ENCODE data around the gene PRAC2. TPM values are rescaled to one million over a fixed set of nuclear protein-coding genes. Genes with fewer than 3 reads are reported as not detected.
A peak's percentile ranks its signal among the peaks of the same experiment; 100 is the strongest.

The PRAC2 gene
- total RNA-seq, 1 experiment from 2014 or later = not detected

DNA sequence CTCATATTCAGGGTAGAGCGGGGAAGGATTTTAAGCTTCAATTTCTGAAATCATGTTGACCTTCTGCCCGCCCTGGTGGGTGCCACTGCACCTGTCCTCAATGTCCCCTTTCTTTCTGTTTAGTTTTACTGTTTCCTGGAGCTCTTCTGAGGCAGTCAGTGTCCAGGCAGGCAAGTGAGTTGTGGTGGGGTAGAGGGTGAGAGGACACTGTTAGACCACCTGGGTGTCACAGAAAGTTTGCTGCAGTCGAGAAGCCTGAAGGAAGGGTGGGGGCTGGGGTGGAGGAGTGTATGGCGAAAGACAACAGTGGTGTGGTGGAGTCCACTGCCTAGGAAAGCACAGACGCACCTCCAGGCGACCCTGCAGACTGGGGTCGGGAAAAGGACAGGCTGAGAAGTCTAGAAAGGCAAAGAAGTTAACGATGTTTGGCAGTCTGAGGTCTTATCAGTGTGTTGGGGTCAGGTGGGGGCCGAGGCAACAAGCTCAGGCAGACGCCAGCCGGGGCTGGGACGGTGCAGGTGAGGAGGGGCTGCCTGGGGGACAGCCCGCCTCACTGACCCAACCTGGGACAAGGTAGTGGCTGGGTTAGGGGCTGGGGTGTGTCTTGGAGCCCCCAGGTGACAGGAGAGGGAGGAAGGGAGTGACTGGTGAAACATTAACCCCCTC lies 28.9 kb downstream of the PRAC2 start:
- POLR2A ChIA-PET = interaction anchor here (0.5 kb wide), 2 partner anchors 126 to 883 kb away, joined by 3 to 6 read pairs; no protein-coding TSS in a partner anchor
- H3K27me3 ChIP-seq (ENCODE audit: control insufficient read depth, insufficient read depth, low read length) = peaks cover 4% of the 10 kb centered on the region; the same call in 1 of the 2 replicates
- ATAC-seq (peak; percentile 10; the same call in 1 of the 2 replicates), DNase-seq (ENCODE audit: low read depth, low spot score) (no peak)
- H3K27ac ChIP-seq (ENCODE audit: low read length) = no peak overlapping the region; the same call in 1 of the 2 replicates
- in situ Hi-C loops (cut with HindIII; ENCODE audit: low pct_unique_long_range_greater_than_20kb, low sequenced_read_pairs) = no loop called here
- TF ChIP-seq, protein P1, sequence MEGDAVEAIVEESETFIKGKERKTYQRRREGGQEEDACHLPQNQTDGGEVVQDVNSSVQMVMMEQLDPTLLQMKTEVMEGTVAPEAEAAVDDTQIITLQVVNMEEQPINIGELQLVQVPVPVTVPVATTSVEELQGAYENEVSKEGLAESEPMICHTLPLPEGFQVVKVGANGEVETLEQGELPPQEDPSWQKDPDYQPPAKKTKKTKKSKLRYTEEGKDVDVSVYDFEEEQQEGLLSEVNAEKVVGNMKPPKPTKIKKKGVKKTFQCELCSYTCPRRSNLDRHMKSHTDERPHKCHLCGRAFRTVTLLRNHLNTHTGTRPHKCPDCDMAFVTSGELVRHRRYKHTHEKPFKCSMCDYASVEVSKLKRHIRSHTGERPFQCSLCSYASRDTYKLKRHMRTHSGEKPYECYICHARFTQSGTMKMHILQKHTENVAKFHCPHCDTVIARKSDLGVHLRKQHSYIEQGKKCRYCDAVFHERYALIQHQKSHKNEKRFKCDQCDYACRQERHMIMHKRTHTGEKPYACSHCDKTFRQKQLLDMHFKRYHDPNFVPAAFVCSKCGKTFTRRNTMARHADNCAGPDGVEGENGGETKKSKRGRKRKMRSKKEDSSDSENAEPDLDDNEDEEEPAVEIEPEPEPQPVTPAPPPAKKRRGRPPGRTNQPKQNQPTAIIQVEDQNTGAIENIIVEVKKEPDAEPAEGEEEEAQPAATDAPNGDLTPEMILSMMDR (IDR thresholded peaks at IDR 0.05) = no peak
- TF ChIP-seq POLR2AphosphoS5 (IDR thresholded peaks at IDR 0.05; ENCODE audit: low read depth, low read length) = no peak
- TF ChIP-seq SIN3A (IDR thresholded peaks at IDR 0.05; ENCODE audit: borderline replicate concordance, insufficient read depth, low read depth, low read length) = no peak
- TF ChIP-seq, protein P2, sequence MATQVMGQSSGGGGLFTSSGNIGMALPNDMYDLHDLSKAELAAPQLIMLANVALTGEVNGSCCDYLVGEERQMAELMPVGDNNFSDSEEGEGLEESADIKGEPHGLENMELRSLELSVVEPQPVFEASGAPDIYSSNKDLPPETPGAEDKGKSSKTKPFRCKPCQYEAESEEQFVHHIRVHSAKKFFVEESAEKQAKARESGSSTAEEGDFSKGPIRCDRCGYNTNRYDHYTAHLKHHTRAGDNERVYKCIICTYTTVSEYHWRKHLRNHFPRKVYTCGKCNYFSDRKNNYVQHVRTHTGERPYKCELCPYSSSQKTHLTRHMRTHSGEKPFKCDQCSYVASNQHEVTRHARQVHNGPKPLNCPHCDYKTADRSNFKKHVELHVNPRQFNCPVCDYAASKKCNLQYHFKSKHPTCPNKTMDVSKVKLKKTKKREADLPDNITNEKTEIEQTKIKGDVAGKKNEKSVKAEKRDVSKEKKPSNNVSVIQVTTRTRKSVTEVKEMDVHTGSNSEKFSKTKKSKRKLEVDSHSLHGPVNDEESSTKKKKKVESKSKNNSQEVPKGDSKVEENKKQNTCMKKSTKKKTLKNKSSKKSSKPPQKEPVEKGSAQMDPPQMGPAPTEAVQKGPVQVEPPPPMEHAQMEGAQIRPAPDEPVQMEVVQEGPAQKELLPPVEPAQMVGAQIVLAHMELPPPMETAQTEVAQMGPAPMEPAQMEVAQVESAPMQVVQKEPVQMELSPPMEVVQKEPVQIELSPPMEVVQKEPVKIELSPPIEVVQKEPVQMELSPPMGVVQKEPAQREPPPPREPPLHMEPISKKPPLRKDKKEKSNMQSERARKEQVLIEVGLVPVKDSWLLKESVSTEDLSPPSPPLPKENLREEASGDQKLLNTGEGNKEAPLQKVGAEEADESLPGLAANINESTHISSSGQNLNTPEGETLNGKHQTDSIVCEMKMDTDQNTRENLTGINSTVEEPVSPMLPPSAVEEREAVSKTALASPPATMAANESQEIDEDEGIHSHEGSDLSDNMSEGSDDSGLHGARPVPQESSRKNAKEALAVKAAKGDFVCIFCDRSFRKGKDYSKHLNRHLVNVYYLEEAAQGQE (IDR thresholded peaks at IDR 0.05; ENCODE audit: insufficient read depth in 1 of 2, low read depth in 2 of 2, low read length in 1 of 2) = no peak
- no peak for TF ChIP-seq TCF7L2 (IDR thresholded peaks at IDR 0.05; ENCODE audit: low read depth, low read length)
- no peaks in the 10 kb centered on the region for H3K9me3 ChIP-seq (ENCODE audit: control insufficient read depth, insufficient read depth, low read depth, low read length)
- H3K4me3 ChIP-seq (ENCODE audit: low read depth in 2 of 2, low read length in 2 of 2) = no peak overlapping the region
- BruUV-seq (replicated peaks) = no TSS peak
- intact Hi-C loops (cut with micrococcal nuclease; ENCODE audit: unreplicated experiment) = no loop called here
- H3K36me3 ChIP-seq (ENCODE audit: control insufficient read depth, insufficient read depth, low read length) = no peaks in the 10 kb centered on the region
- H3K4me1 ChIP-seq (ENCODE audit: control insufficient read depth, insufficient read depth, low read length) = peaks cover 14% of the 10 kb centered on the region
- CTCF ChIA-PET = interaction anchor here (0.7 to 1.8 kb wide), 7 partner anchors 27 to 133 kb away, joined by 3 to 17 read pairs (median 5); no protein-coding TSS in a partner anchor

DNA sequence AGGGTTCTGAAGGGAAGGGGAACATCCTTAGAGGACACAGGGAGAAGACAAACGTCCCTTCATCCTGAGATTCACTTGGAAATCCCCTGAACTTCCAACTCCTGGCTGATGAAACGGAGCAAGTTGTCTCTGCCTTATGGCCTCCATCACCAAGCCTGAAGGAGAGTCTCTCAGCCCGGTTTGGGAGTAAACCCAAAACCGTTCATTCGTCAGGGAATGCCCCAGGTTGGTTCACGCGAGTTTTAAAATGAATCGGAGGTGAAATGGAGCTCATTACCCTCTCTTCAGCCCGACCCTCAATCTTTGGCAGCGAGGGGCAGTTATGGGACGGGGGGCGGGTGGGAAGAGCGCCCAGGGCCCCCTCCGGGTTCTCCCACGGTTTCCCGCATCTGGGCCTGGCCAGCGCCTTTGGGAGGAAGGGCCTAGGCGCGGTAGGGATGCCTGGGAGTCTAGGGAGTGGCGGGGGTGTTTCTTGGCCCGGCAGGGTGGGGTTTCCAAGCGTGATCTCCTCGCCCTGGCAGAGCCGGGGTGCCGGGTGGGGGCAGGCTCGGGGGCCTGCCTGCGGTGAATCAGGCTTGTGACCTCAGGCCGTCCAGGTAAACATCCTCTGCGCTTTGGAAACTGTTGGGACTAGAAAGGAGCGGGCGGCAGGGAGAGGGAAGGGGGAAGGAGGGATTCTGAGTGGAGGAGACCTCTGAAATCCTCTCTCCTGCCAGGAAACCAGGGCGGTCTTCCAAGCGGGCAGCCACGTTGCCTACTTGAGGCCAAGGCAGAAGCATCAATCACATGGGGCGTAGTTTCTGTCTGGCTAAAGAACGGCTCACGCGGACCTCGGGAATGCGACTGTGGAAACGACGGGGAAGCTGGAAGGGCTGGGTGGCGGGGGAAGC lies 29.7 kb downstream of the PRAC2 start:
- no peaks in the 10 kb centered on the region for H3K36me3 ChIP-seq (ENCODE audit: control insufficient read depth, insufficient read depth, low read length)
- no peaks in the 10 kb centered on the region for H3K9me3 ChIP-seq (ENCODE audit: control insufficient read depth, insufficient read depth, low read depth, low read length)
- ATAC-seq (no peak), DNase-seq (ENCODE audit: low read depth, low spot score) (no peak)
- H3K27me3 ChIP-seq (ENCODE audit: control insufficient read depth, insufficient read depth, low read length) = peaks cover 4% of the 10 kb centered on the region; the same call in 1 of the 2 replicates
- in situ Hi-C loops (cut with HindIII; ENCODE audit: low pct_unique_long_range_greater_than_20kb, low sequenced_read_pairs) (no loop called here), intact Hi-C loops (cut with micrococcal nuclease; ENCODE audit: unreplicated experiment) (no loop called here)
- H3K4me1 ChIP-seq (ENCODE audit: control insufficient read depth, insufficient read depth, low read length) = peaks cover 21% of the 10 kb centered on the region
- CTCF ChIA-PET = interaction anchor here (1.2 kb wide), 1 partner anchor 28 kb away, joined by 3 read pairs; no protein-coding TSS in a partner anchor
- H3K4me3 ChIP-seq (ENCODE audit: low read depth in 2 of 2, low read length in 2 of 2) = no peak overlapping the region
- BruUV-seq (replicated peaks) = no TSS peak
- H3K27ac ChIP-seq (ENCODE audit: low read length) = no peak overlapping the region; the same call in 1 of the 2 replicates
- POLR2A ChIA-PET = interaction anchor here (0.5 kb wide), 2 partner anchors 127 to 883 kb away, joined by 3 to 6 read pairs; no protein-coding TSS in a partner anchor
- TF ChIP-seq TCF7L2 (IDR thresholded peaks at IDR 0.05; ENCODE audit: low read depth, low read length) = no peak
- no peak for TF ChIP-seq POLR2AphosphoS5 (IDR thresholded peaks at IDR 0.05; ENCODE audit: low read depth, low read length)
- TF ChIP-seq, protein P1 (IDR thresholded peaks at IDR 0.05) = no peak
- TF ChIP-seq, protein P2 (IDR thresholded peaks at IDR 0.05; ENCODE audit: insufficient read depth in 1 of 2, low read depth in 2 of 2, low read length in 1 of 2) = no peak
- no peak for TF ChIP-seq SIN3A (IDR thresholded peaks at IDR 0.05; ENCODE audit: borderline replicate concordance, insufficient read depth, low read depth, low read length)
